PC-9 (cell line): ENCODE data around the gene KIR3DL1. TPM values are rescaled to one million over a fixed set of nuclear protein-coding genes. Genes with fewer than 3 reads are reported as not detected.
"Not testable (repeated sequence)": the region's sequence is repeated elsewhere in the genome, so short reads cannot be mapped to it uniquely, and the experiment has no call there.

Experiments
- BruUV-seq: library from RNA; stranded (reverse); fragments of 400-500 nt; replicated peaks from 2 replicates; lab custom pipeline; 2021; lab: Mats Ljungman, UMichigan
- CTCF ChIA-PET: fragments of 300-600 bp; sonication (Branson Sonifier 250); formaldehyde crosslinking; loops from one replicate; lab custom pipeline; 2022; ENCODE audit warnings: antibody characterized with exemption; lab: Charles Lee
- POLR2A ChIA-PET: fragments of 300-600 bp; sonication (Branson Sonifier 250); formaldehyde crosslinking; loops from one replicate; lab custom pipeline; 2022; ENCODE audit warnings: antibody characterized with exemption; ENCODE audit not compliant: unreplicated experiment; lab: Charles Lee
- DNase-seq, 2 experiments: peaks; one replicate each; pipeline versions ENCODE4 v3.0.0 to v3.0.0-alpha.2; 2015 to 2022; ENCODE audit warnings: mixed read lengths in 1 of 2
- H2AFZ ChIP-seq: fragments of 200-600 bp; sonication (generic); 2 replicates; pipeline ENCODE4 v1.8.1; 2017; ENCODE audit warnings: antibody characterized with exemption
- H3F3A ChIP-seq: fragments of 200-600 bp; sonication (generic); 2 replicates; pipeline ENCODE4 v1.8.1; 2017; ENCODE audit warnings: antibody characterized with exemption, mild to moderate bottlenecking, low read depth; ENCODE audit not compliant: insufficient read depth
- H3K27ac ChIP-seq: fragments of 200-600 bp; sonication (generic); 2 replicates; pipeline ENCODE4 v1.6.1; 2016; ENCODE audit warnings: mixed run types
- H3K27me3 ChIP-seq: fragments of 200-600 bp; sonication (generic); 2 replicates; pipeline ENCODE4 v1.6.1; 2016; ENCODE audit warnings: low read depth, mixed run types; ENCODE audit not compliant: insufficient read depth
- H3K36me3 ChIP-seq: fragments of 200-600 bp; sonication (generic); 2 replicates; pipeline ENCODE4 v1.6.1; 2016; ENCODE audit warnings: low read depth, mixed run types
- H3K4me1 ChIP-seq: fragments of 200-600 bp; sonication (generic); replicated peaks from 2 replicates; pipeline ENCODE4 v1.6.1; 2016; ENCODE audit warnings: mixed run types; ENCODE audit not compliant: insufficient read depth
- H3K4me2 ChIP-seq: fragments of 200-600 bp; sonication (generic); 2 replicates; pipeline ENCODE4 v1.6.1; 2017; ENCODE audit warnings: mixed run types
- H3K4me3 ChIP-seq: fragments of 200-600 bp; sonication (generic); 2 replicates; pipeline ENCODE4 v1.6.1; 2016; ENCODE audit warnings: mixed run types
- H3K79me2 ChIP-seq: fragments of 200-600 bp; sonication (generic); 2 replicates; pipeline ENCODE4 v1.6.1; 2017; ENCODE audit warnings: low read depth, mixed run types
- H3K9me2 ChIP-seq: fragments of 200-600 bp; sonication (generic); 2 replicates; pipeline ENCODE4 v1.8.1; 2017; ENCODE audit warnings: mild to moderate bottlenecking; ENCODE audit not compliant: insufficient read depth
- H3K9me3 ChIP-seq: fragments of 200-600 bp; sonication (generic); 2 replicates; pipeline ENCODE4 v1.8.1; 2016; ENCODE audit warnings: low read depth; ENCODE audit not compliant: insufficient read depth
- H4K20me1 ChIP-seq: fragments of 200-600 bp; sonication (generic); 2 replicates; pipeline ENCODE4 v1.8.1; 2017; ENCODE audit not compliant: insufficient read depth
- EZH2 ChIP-seq: fragments of 200-600 bp; sonication (generic); IDR thresholded peaks from 2 replicates; pipeline ENCODE4 v1.8.0; 2017; ENCODE audit warnings: antibody characterized with exemption, low read depth
- intact Hi-C: fragments of 100-400 bp; cut with micrococcal nuclease; formaldehyde crosslinking; loops from one replicate; pipeline ENCODE4 v1.10.0; 2022; ENCODE audit not compliant: unreplicated experiment
- total RNA-seq: library from RNA; stranded (reverse); gene quantifications from 2 replicates; pipeline ENCODE4 v1.2.3, GENCODE V29; 2021
- TF ChIP-seq, protein P1 (sequence below): fragments of 200-600 bp; sonication (generic); conservative IDR thresholded peaks from 2 replicates; pipeline ENCODE4 v1.6.1; 2017; ENCODE audit warnings: mixed run types, antibody characterized with exemption, mild to moderate bottlenecking, moderate library complexity

Gene KIR3DL1
- total RNA-seq, 1 experiment from 2014 or later, result not detected

DNA sequence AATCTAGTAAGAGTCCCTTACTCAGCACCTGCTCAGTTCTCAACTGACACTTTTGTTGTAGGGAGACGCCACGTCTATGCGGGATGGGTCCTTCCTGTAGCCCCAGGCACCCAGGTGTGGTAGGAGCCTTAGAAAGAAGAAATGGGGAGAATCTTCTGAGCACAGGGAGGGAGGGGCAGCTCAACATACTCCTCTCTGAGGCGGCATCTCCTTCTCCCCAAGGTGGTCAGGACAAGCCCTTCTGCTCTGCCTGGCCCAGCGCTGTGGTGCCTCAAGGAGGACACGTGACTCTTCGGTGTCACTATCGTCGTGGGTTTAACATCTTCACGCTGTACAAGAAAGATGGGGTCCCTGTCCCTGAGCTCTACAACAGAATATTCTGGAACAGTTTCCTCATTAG lies 11.7 kb upstream of the KIR3DL1 start:
- ChIA-PET POLR2A (no interaction called here), CTCF (no interaction called here)
- TF ChIP-seq, protein P1, sequence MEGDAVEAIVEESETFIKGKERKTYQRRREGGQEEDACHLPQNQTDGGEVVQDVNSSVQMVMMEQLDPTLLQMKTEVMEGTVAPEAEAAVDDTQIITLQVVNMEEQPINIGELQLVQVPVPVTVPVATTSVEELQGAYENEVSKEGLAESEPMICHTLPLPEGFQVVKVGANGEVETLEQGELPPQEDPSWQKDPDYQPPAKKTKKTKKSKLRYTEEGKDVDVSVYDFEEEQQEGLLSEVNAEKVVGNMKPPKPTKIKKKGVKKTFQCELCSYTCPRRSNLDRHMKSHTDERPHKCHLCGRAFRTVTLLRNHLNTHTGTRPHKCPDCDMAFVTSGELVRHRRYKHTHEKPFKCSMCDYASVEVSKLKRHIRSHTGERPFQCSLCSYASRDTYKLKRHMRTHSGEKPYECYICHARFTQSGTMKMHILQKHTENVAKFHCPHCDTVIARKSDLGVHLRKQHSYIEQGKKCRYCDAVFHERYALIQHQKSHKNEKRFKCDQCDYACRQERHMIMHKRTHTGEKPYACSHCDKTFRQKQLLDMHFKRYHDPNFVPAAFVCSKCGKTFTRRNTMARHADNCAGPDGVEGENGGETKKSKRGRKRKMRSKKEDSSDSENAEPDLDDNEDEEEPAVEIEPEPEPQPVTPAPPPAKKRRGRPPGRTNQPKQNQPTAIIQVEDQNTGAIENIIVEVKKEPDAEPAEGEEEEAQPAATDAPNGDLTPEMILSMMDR, result no peak
- TF ChIP-seq EZH2, result no peak
- Histone ChIP-seq H4K20me1 (no peaks in the 10 kb centered on the region), H3K4me1 (no peaks in the 10 kb centered on the region), H3K9me3 (no peaks in the 10 kb centered on the region), H3K4me3 (no peak overlapping the region), H3K27me3 (peaks cover 85% of the 10 kb centered on the region), H3F3A (no peaks in the 10 kb centered on the region), H3K4me2 (no peak overlapping the region), H3K9me2 (no peaks in the 10 kb centered on the region), H2AFZ (no peak overlapping the region), H3K79me2 (no peaks in the 10 kb centered on the region), H3K27ac (no peak overlapping the region), H3K36me3 (no peaks in the 10 kb centered on the region)
- intact Hi-C loops, result no loop called here
- no peak for DNase-seq
- BruUV-seq, result no TSS peak

DNA sequence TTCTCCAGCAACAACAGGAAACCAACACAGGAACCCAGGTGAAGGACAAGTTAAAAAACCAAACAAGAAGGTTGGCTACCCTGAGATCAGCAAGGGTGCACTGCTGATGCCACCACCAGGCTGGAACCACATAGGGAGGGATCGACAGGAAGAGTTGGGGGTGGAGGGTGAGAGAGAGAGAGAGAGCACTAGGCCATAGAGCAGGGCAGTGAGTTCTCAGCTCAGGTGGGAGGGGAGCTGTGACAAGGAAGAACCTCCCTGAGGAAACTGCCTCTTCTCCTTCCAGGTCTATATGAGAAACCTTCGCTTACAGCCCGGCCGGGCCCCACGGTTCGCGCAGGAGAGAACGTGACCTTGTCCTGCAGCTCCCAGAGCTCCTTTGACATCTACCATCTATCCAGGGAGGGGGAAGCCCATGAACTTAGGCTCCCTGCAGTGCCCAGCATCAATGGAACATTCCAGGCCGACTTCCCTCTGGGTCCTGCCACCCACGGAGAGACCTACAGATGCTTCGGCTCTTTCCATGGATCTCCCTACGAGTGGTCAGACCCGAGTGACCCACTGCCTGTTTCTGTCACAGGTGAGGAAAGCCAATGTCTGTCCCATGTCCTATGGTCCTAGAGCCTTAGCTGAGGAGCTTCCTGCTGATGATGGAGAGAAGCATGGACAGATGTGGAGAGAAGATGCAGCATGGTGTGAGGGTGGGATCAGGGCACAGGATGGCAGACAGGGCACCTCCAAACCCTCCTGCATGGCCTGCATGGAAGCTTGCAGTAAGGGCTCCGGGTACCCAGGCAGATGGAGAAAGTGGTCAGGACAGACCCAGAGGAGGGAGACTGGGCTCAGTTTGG lies 10.4 kb upstream of the KIR3DL1 start:
- POLR2A ChIA-PET, result no interaction called here

DNA sequence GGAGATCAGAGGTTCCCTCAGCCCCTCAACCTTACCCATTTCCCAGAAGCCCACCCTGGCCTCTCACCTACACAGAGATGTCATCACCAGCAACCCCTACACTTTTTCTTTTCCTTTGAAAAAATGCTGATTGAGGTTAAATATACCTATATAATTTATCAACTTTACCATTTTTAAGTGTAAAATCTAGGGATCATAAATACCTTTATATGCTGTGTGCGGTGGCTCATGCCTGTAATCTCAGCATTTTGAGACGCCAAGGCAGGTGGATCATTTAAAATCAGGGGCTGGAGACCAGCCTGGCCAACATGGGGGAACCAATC lies 9.8 kb upstream of the KIR3DL1 start:
- Histone ChIP-seq H4K20me1 (no peaks in the 10 kb centered on the region), H3K4me2 (no peak overlapping the region), H3K4me1 (no peaks in the 10 kb centered on the region), H3K9me3 (no peaks in the 10 kb centered on the region), H3K9me2 (no peaks in the 10 kb centered on the region), H3K27ac (no peak overlapping the region), H3K4me3 (no peak overlapping the region), H3K36me3 (no peaks in the 10 kb centered on the region), H3F3A (no peaks in the 10 kb centered on the region), H3K27me3 (peaks cover 94% of the 10 kb centered on the region), H3K79me2 (no peaks in the 10 kb centered on the region), H2AFZ (no peak overlapping the region)
- intact Hi-C loops, result no loop called here
- DNase-seq, result no peak
- ChIA-PET POLR2A (no interaction called here), CTCF (no interaction called here)
- TF ChIP-seq, protein P1, result no peak
- no peak for TF ChIP-seq EZH2
- BruUV-seq, result no TSS peak

More for the DNA sequence above, 10.4 kb upstream of the KIR3DL1 start:
- no peak for TF ChIP-seq EZH2
- TF ChIP-seq, protein P1, result no peak
- CTCF ChIA-PET, result no interaction called here
- Histone ChIP-seq H3K27me3 (peaks cover 96% of the 10 kb centered on the region), H3K36me3 (no peaks in the 10 kb centered on the region), H4K20me1 (no peaks in the 10 kb centered on the region), H3K9me3 (no peaks in the 10 kb centered on the region), H3K9me2 (no peaks in the 10 kb centered on the region), H3F3A (no peaks in the 10 kb centered on the region), H3K27ac (no peak overlapping the region), H3K79me2 (no peaks in the 10 kb centered on the region), H2AFZ (no peak overlapping the region), H3K4me3 (no peak overlapping the region), H3K4me2 (no peak overlapping the region), H3K4me1 (no peaks in the 10 kb centered on the region)
- no peak for DNase-seq
- intact Hi-C loops, result no loop called here
- BruUV-seq, result no TSS peak

DNA sequence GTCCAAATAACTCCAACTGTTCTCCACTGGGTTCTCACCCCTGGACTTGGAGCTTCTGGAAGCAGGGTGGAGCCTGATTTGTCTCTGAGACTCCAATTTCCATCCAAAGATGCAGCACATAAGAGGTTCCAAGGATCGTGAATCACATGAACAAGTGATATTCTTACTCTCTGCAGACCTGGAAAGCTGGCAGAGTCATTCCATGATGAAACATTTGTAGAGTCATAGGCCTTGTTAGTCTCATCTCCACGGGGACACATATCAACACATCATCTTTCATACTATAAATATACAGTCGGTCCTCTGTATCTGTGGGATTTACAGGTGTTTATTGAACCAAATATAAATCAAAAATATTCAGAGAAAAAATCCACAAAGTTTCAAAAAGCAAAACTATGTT lies 1.7 kb upstream of the KIR3DL1 start:
- H2AFZ ChIP-seq, H3F3A ChIP-seq, H3K9me2 ChIP-seq, intact Hi-C loops, H3K36me3 ChIP-seq, H3K4me1 ChIP-seq, H3K27ac ChIP-seq, H3K9me3 ChIP-seq, H3K79me2 ChIP-seq, DNase-seq, CTCF ChIA-PET, BruUV-seq, H4K20me1 ChIP-seq, H3K4me2 ChIP-seq, POLR2A ChIA-PET, H3K4me3 ChIP-seq: not testable (repeated sequence)
- peaks cover 71% of the 10 kb centered on the region for H3K27me3 ChIP-seq
